Body of pancreas (tissue), 4 donors: ENCODE results near the gene ROBO1. TPM values are rescaled to one million over a fixed set of nuclear protein-coding genes. Genes with fewer than 3 reads are reported as not detected.

ENCODE experiments used
- ATAC-seq: fragments of 150-250 bp; one replicate; pipeline ENCODE4 v1.9.1; 2016
- DNase-seq, 4 donors: peaks; one replicate each; pipeline ENCODE4 v3.0.0-alpha.2; 2019
- H3K27ac ChIP-seq, 4 donors: fragments of 200-600 bp; sonication (generic); 1 replicate in 3 of 4; 2 replicates in 1 of 4; pipeline versions ENCODE4 v1.5.1 to v1.6.1; 2016 to 2019; ENCODE audit warnings: mild to moderate bottlenecking in 1 of 4, mixed read lengths in 1 of 4, moderate library complexity in 1 of 4
- H3K27me3 ChIP-seq, 2 donors: fragments of 200-600 bp; sonication (generic); one replicate each; pipeline ENCODE4 v1.6.0; 2016; ENCODE audit warnings: mild to moderate bottlenecking in 1 of 2
- H3K36me3 ChIP-seq, 2 donors: fragments of 200-600 bp; sonication (generic); replicated peaks in 1 of 2; 2 replicates each; pipeline ENCODE4 v1.5.1; 2016; ENCODE audit warnings: low read depth in 2 of 2; ENCODE audit not compliant: insufficient read depth in 1 of 2
- H3K4me1 ChIP-seq: fragments of 200-600 bp; sonication (generic); one replicate; pipeline ENCODE4 v1.6.0; 2016
- H3K4me3 ChIP-seq, 2 donors: fragments of 200-600 bp; sonication (generic); 1 replicate in 1 of 2; 2 replicates in 1 of 2; pipeline ENCODE4 v1.5.1; 2016 to 2019
- H3K9me3 ChIP-seq, 3 donors: fragments of 200-600 bp; sonication (generic); 1 replicate in 2 of 3; 2 replicates in 1 of 3; pipeline ENCODE4 v1.5.1; 2016
- CTCF ChIP-seq, 7 experiments: fragments of 450-650 bp in 4 of 7; fragments of 200-600 bp in 3 of 7; sonication (generic) in 3 of 7; IDR thresholded peaks; one replicate each; pipeline ENCODE4 v1.5.1; 2016 to 2019; ENCODE audit warnings: antibody characterized with exemption in 7 of 7
- POLR2A ChIP-seq, 3 donors: fragments of 450-650 bp; IDR thresholded peaks; one replicate each; pipeline ENCODE4 v1.6.1; 2016; ENCODE audit warnings: antibody characterized with exemption in 3 of 3, mild to moderate bottlenecking in 2 of 3
- WGBS, 2 donors: methylation state at CpG; one replicate each; pipeline ENCODE4 v1.1.5; 2017; 5-methylcytosine and 5-hydroxymethylcytosine counted together
- intact Hi-C: fragments of 100-400 bp; cut with DNase I; formaldehyde crosslinking; loops from one replicate; pipeline ENCODE4 v1.15.1; 2023
- total RNA-seq, 2 donors: library from RNA; depleted of rRNA; stranded (reverse); fragments of >200 nt; gene quantifications; one replicate each; pipeline ENCODE4 v1.1.0, GENCODE V29; 2016

Gene ROBO1
- total RNA-seq, 2 donors from 2014 or later = 3.9 to 9.9 TPM

- Histone ChIP-seq H3K36me3 (no peaks in the 10 kb centered on the region), H3K9me3 (no peaks in the 10 kb centered on the region), H3K27ac (no peak overlapping the region), H3K27me3 (no peaks in the 10 kb centered on the region), H3K4me3 (no peak overlapping the region), H3K4me1 (peaks cover 4% of the 10 kb centered on the region)
- no peak for TF ChIP-seq CTCF (IDR thresholded peaks at IDR 0.05)
- TF ChIP-seq POLR2A (IDR thresholded peaks at IDR 0.05) = no peak
- 2 to 7% methylated on average over 25 to 26 of the region's 26 CpGs for WGBS, 2 donors
- no peak for ATAC-seq
- no peak for DNase-seq
- intact Hi-C loops = no loop called here
These were observed 449 bp downstream of the ROBO1 start for GRCh38 chr3:79767194-79767904.

- Histone ChIP-seq H3K9me3 (no peaks in the 10 kb centered on the region), H3K36me3 (no peaks in the 10 kb centered on the region), H3K27ac (no peak overlapping the region), H3K4me1 (peaks cover 4% of the 10 kb centered on the region), H3K4me3 (no peak overlapping the region), H3K27me3 (no peaks in the 10 kb centered on the region)
- 2 to 14% methylated on average over 26 to 42 of the region's 42 CpGs for WGBS, 2 donors
- TF ChIP-seq CTCF (IDR thresholded peaks at IDR 0.05) (no peak), POLR2A (IDR thresholded peaks at IDR 0.05) (no peak)
- intact Hi-C loops = no loop called here
- no peak for DNase-seq
- no peak for ATAC-seq
These were observed 1.2 kb downstream of the ROBO1 start for GRCh38 chr3:79766496-79767193.

- Histone ChIP-seq H3K36me3 (no peaks in the 10 kb centered on the region), H3K4me1 (peaks cover 4% of the 10 kb centered on the region), H3K27ac (no peak overlapping the region), H3K4me3 (no peak overlapping the region), H3K27me3 (no peaks in the 10 kb centered on the region), H3K9me3 (no peaks in the 10 kb centered on the region)
- no peak for DNase-seq
- intact Hi-C loops = no loop called here
- no peak for ATAC-seq
- no peak for TF ChIP-seq POLR2A (IDR thresholded peaks at IDR 0.05)
- no peak for TF ChIP-seq CTCF (IDR thresholded peaks at IDR 0.05)
- WGBS, 2 donors = 4 to 6% methylated on average over 5 of the region's 5 CpGs
These were observed 1.9 kb downstream of the ROBO1 start for GRCh38 chr3:79765911-79766310.

- Histone ChIP-seq H3K27me3 (no peaks in the 10 kb centered on the region), H3K27ac (no peak overlapping the region), H3K9me3 (no peaks in the 10 kb centered on the region), H3K4me1 (no peaks in the 10 kb centered on the region), H3K36me3 (no peaks in the 10 kb centered on the region), H3K4me3 (no peak overlapping the region)
- intact Hi-C loops = no loop called here
- TF ChIP-seq POLR2A (IDR thresholded peaks at IDR 0.05) = no peak
- TF ChIP-seq CTCF (IDR thresholded peaks at IDR 0.05) = no peak
- no peak for DNase-seq
- 43 to 53% methylated on average over 1 of the region's 1 CpG for WGBS, 2 donors
- no peak for ATAC-seq
These were observed 6.4 kb downstream of the ROBO1 start for GRCh38 chr3:79761441-79761840.
